Smooth muscle cell (in vitro differentiated cells): ENCODE data around the gene CD151. TPM values are rescaled to one million over a fixed set of nuclear protein-coding genes. Genes with fewer than 3 reads are reported as not detected.

ENCODE experiments used
- DNase-seq: peaks from one replicate; lab custom pipeline; 2025; ENCODE audit not compliant: unreplicated experiment; lab: John Stamatoyannopoulos, UW
- H2AFZ ChIP-seq: fragments of 200-600 bp; sonication (generic); 2 replicates; pipeline ENCODE4 v1.6.0; 2016; ENCODE audit warnings: antibody characterized with exemption, low read depth, mild to moderate bottlenecking
- H3F3A ChIP-seq: fragments of 200-600 bp; sonication (generic); 2 replicates; pipeline ENCODE4 v1.6.0; 2017; ENCODE audit warnings: antibody characterized with exemption, low read depth
- H3K27ac ChIP-seq: fragments of 200-600 bp; sonication (generic); 2 replicates; pipeline ENCODE4 v1.5.1; 2016; ENCODE audit warnings: low read depth, mild to moderate bottlenecking
- H3K27me3 ChIP-seq: fragments of 200-600 bp; sonication (generic); 2 replicates; pipeline ENCODE4 v1.6.1; 2016; ENCODE audit warnings: low read depth, mild to moderate bottlenecking
- H3K36me3 ChIP-seq: fragments of 200-600 bp; sonication (generic); 2 replicates; pipeline ENCODE4 v1.5.1; 2016; ENCODE audit warnings: low read depth
- H3K4me1 ChIP-seq: fragments of 200-600 bp; sonication (generic); 2 replicates; pipeline ENCODE4 v1.5.1; 2016; ENCODE audit warnings: low read depth
- H3K4me2 ChIP-seq: fragments of 200-600 bp; sonication (generic); 2 replicates; pipeline ENCODE4 v1.6.0; 2016; ENCODE audit warnings: mild to moderate bottlenecking
- H3K4me3 ChIP-seq: fragments of 200-600 bp; sonication (generic); 2 replicates; pipeline ENCODE4 v1.5.1; 2016; ENCODE audit warnings: mild to moderate bottlenecking
- H3K79me2 ChIP-seq: fragments of 200-600 bp; sonication (generic); 2 replicates; pipeline ENCODE4 v1.6.0; 2016; ENCODE audit warnings: low read depth, mild to moderate bottlenecking
- H3K9ac ChIP-seq: fragments of 200-600 bp; sonication (generic); 2 replicates; pipeline ENCODE4 v1.6.0; 2016; ENCODE audit warnings: low read depth
- H3K9me3 ChIP-seq: fragments of 200-600 bp; sonication (generic); replicated peaks from 2 replicates; pipeline ENCODE4 v1.5.1; 2016; ENCODE audit warnings: low read depth
- H4K20me1 ChIP-seq: fragments of 200-600 bp; sonication (generic); 2 replicates; pipeline ENCODE4 v1.6.0; 2016; ENCODE audit warnings: low read depth
- CTCF ChIP-seq: fragments of 200-600 bp; sonication (generic); IDR thresholded peaks from 2 replicates; pipeline ENCODE4 v1.5.1; 2017; ENCODE audit warnings: borderline replicate concordance, mild to moderate bottlenecking, antibody characterized with exemption; ENCODE audit not compliant: insufficient read depth, poor library complexity, severe bottlenecking
- WGBS: methylation state at CpG from one replicate; pipeline ENCODE4 v1.1.7; 2016; ENCODE audit warnings: low lambda C conversion rate; 5-methylcytosine and 5-hydroxymethylcytosine counted together
- polyA plus RNA-seq: library from polyadenylated mRNA; unstranded; fragments of >200 nt; fragmentation: Nextera tagmentation; extraction: Ambion mirVana; gene quantifications from 2 replicates; pipeline ENCODE4 v1.2.1, GENCODE V29; 2016
- total RNA-seq: library from RNA; depleted of rRNA; stranded (reverse); fragments of >200 nt; gene quantifications from 2 replicates; pipeline ENCODE4 v1.2.3, GENCODE V29; 2014

The CD151 gene
- total and polyA plus RNA-seq, 2 experiments from 2014 or later, result 256 to 391 TPM

GRCh38 chr11:823441-824291, 9.1 kb upstream of the CD151 start:
- 94% methylated on average over 25 of the region's 53 CpGs for WGBS
- no peaks in the 10 kb centered on the region for H3K9me3 ChIP-seq
- H3K9ac ChIP-seq, result no peak overlapping the region
- H3K79me2 ChIP-seq, result peaks cover 13% of the 10 kb centered on the region
- H3K36me3 ChIP-seq, result no peaks in the 10 kb centered on the region
- H3K4me1 ChIP-seq, result peaks cover 16% of the 10 kb centered on the region
- H3K4me3 ChIP-seq, result no peak overlapping the region
- no peak overlapping the region for H3K27ac ChIP-seq
- DNase-seq, result no peak
- H3K4me2 ChIP-seq, result no peak overlapping the region
- no peak overlapping the region for H2AFZ ChIP-seq
- peaks cover 38% of the 10 kb centered on the region for H3K27me3 ChIP-seq
- H4K20me1 ChIP-seq, result peaks cover 42% of the 10 kb centered on the region
- TF ChIP-seq CTCF, result no peak
- H3F3A ChIP-seq, result no peaks in the 10 kb centered on the region

GRCh38 chr11:824292-824880, 8.4 kb upstream of the CD151 start:
- no peak overlapping the region for H2AFZ ChIP-seq
- TF ChIP-seq CTCF, result no peak
- H4K20me1 ChIP-seq, result peaks cover 49% of the 10 kb centered on the region
- DNase-seq, result no peak
- H3K27me3 ChIP-seq, result peaks cover 45% of the 10 kb centered on the region
- H3F3A ChIP-seq, result peaks cover under 1% of the 10 kb centered on the region
- H3K36me3 ChIP-seq, result no peaks in the 10 kb centered on the region
- H3K9me3 ChIP-seq, result no peaks in the 10 kb centered on the region
- WGBS, result 97% methylated on average over 45 of the region's 59 CpGs
- peaks cover 20% of the 10 kb centered on the region for H3K4me1 ChIP-seq
- H3K4me2 ChIP-seq, result no peak overlapping the region
- H3K4me3 ChIP-seq, result no peak overlapping the region
- H3K79me2 ChIP-seq, result peaks cover 13% of the 10 kb centered on the region
- H3K27ac ChIP-seq, result no peak overlapping the region
- no peak overlapping the region for H3K9ac ChIP-seq

GRCh38 chr11:824942-825341, 7.8 kb upstream of the CD151 start:
- Histone ChIP-seq H2AFZ (no peak overlapping the region), H3F3A (peaks cover 6% of the 10 kb centered on the region), H4K20me1 (peaks cover 54% of the 10 kb centered on the region), H3K27me3 (peaks cover 51% of the 10 kb centered on the region), H3K9ac (no peak overlapping the region), H3K4me1 (peaks cover 25% of the 10 kb centered on the region), H3K4me3 (no peak overlapping the region), H3K4me2 (no peak overlapping the region), H3K9me3 (no peaks in the 10 kb centered on the region), H3K36me3 (no peaks in the 10 kb centered on the region), H3K79me2 (peaks cover 11% of the 10 kb centered on the region), H3K27ac (no peak overlapping the region)
- whole genome bisulfite sequencing, result 95% methylated on average over 11 of the region's 11 CpGs
- no peak for DNase-seq
- TF ChIP-seq CTCF, result no peak
